HepG2 (cell line): Measurements from ENCODE around the gene CA11. TPM values are rescaled to one million over a fixed set of nuclear protein-coding genes. Genes with fewer than 3 reads are reported as not detected.
A peak's percentile ranks its signal among the peaks of the same experiment; 100 is the strongest.

Source experiments
- ATAC-seq: fragments of 200-7000 bp; cut with Tn5 transposase; 3 replicates; pipeline ENCODE4 v1.9.1; 2020; ENCODE audit warnings: mild to moderate bottlenecking, moderate library complexity
- BruUV-seq: library from RNA; stranded (reverse); fragments of 400-500 nt; replicated peaks from 2 replicates; lab custom pipeline; 2021; lab: Mats Ljungman, UMichigan
- CTCF ChIA-PET: fragments of 300-600 bp; formaldehyde crosslinking; extraction: SDS; loops from one replicate; lab custom pipeline; 2021; ENCODE audit warnings: low total read pairs, inconsistent platforms, low intra/inter-chr PET ratio; lab: Yijun Ruan, JAX
- POLR2A ChIA-PET: fragments of 350-600 bp; sonication (Branson Sonifier 250); formaldehyde crosslinking; loops from one replicate; lab custom pipeline; 2020; ENCODE audit warnings: antibody characterized with exemption, inconsistent platforms; lab: Yijun Ruan, JAX
- DNase-seq: peaks from one replicate; pipeline ENCODE4 v3.0.0-alpha.2; 2015; ENCODE audit warnings: low spot score
- FAIRE-seq: peaks from 3 replicates; lab custom pipeline; 2011; peaks lifted over from hg19 to GRCh38; lab: Jason Lieb, UNC
- H2AFZ ChIP-seq: one replicate; pipeline ENCODE4 v1.6.1; 2011; ENCODE audit warnings: low read length, inconsistent platforms
- H3K27ac ChIP-seq: fragments of 300-600 bp; 3 replicates; pipeline ENCODE4 v1.8.0; 2011; ENCODE audit warnings: mixed run types, mild to moderate bottlenecking, mixed read lengths, low read length, inconsistent platforms; ENCODE audit not compliant: insufficient read depth; ENCODE audit errors: extremely low read length
- H3K27me3 ChIP-seq, 2 experiments: fragments of 200-600 bp in 1 of 2; 2 replicates in 1 of 2; 3 replicates in 1 of 2; pipeline versions ENCODE4 v1.6.0 to v1.8.0; 2011; ENCODE audit warnings: low read length in 2 of 2, mild to moderate bottlenecking in 2 of 2, moderate library complexity in 2 of 2, inconsistent platforms in 1 of 2; ENCODE audit not compliant: insufficient read depth in 2 of 2, control insufficient read depth in 1 of 2
- H3K36me3 ChIP-seq, 2 experiments: fragments of 200-600 bp in 1 of 2; replicated peaks in 1 of 2; 2 replicates in 1 of 2; 3 replicates in 1 of 2; pipeline versions ENCODE4 v1.5.1 to v1.8.0; 2011; ENCODE audit warnings: low read length in 2 of 2, inconsistent platforms in 1 of 2; ENCODE audit not compliant: insufficient read depth in 2 of 2, control insufficient read depth in 1 of 2
- H3K4me1 ChIP-seq: 2 replicates; pipeline ENCODE4 v1.5.1; 2012; ENCODE audit warnings: low read length, inconsistent platforms; ENCODE audit not compliant: insufficient read depth
- H3K4me2 ChIP-seq: 2 replicates; pipeline ENCODE4 v1.6.0; 2011; ENCODE audit warnings: low read depth, low read length, inconsistent platforms
- H3K4me3 ChIP-seq, 3 experiments: fragments of 200-600 bp in 1 of 3; sonication (generic), shearing (Covaris generic) in 1 of 3; replicated peaks in 1 of 3; 2 replicates each; pipeline ENCODE4 v1.5.1; 2011 to 2016; ENCODE audit warnings: low read length in 3 of 3, inconsistent platforms in 2 of 3, low read depth in 2 of 3, mild to moderate bottlenecking in 2 of 3, control low read depth in 1 of 3, mixed read lengths in 1 of 3; ENCODE audit not compliant: insufficient read depth in 1 of 3
- H3K79me2 ChIP-seq: one replicate; pipeline ENCODE4 v1.6.1; 2011; ENCODE audit warnings: low read length, inconsistent platforms; ENCODE audit not compliant: insufficient read depth
- H3K9ac ChIP-seq: 2 replicates; pipeline ENCODE4 v1.6.0; 2011; ENCODE audit warnings: mild to moderate bottlenecking, low read depth, low read length, inconsistent platforms; ENCODE audit not compliant: insufficient read depth
- H3K9me3 ChIP-seq: 2 replicates; pipeline ENCODE4 v1.5.1; 2012; ENCODE audit warnings: mild to moderate bottlenecking, low read length
- H4K20me1 ChIP-seq: 2 replicates; pipeline ENCODE4 v1.6.0; 2011; ENCODE audit warnings: inconsistent platforms, mild to moderate bottlenecking, low read length, moderate library complexity; ENCODE audit not compliant: insufficient read depth
- ATF1 ChIP-seq: IDR thresholded peaks from 2 replicates; pipeline ENCODE4 v1.6.1; 2016; ENCODE audit warnings: mild to moderate bottlenecking, control low read depth
- CREBL2 ChIP-seq: sonication (generic); formaldehyde crosslinking; IDR thresholded peaks from 2 replicates; pipeline ENCODE4 v1.8.1; 2023; ENCODE audit warnings: missing genetic modification reagents, mild to moderate bottlenecking, borderline replicate concordance
- GATA4 ChIP-seq: sonication (generic); IDR thresholded peaks from 2 replicates; pipeline ENCODE4 v1.6.1; 2016; ENCODE audit warnings: antibody characterized with exemption, low read depth, borderline replicate concordance
- IRF1 ChIP-seq: sonication (generic); formaldehyde crosslinking; IDR thresholded peaks from 2 replicates; pipeline ENCODE4 v1.4.0; 2020; ENCODE audit warnings: low read depth, mild to moderate bottlenecking, missing genetic modification reagents
- REXO4 ChIP-seq: sonication (generic); formaldehyde crosslinking; IDR thresholded peaks from 2 replicates; pipeline ENCODE4 v1.8.0; 2022; ENCODE audit warnings: missing genetic modification reagents, mild to moderate bottlenecking, borderline replicate concordance
- SKI ChIP-seq: fragments of 450-650 bp; IDR thresholded peaks from one replicate; pipeline ENCODE4 v1.6.1; 2018; ENCODE audit warnings: mild to moderate bottlenecking; ENCODE audit not compliant: partially characterized antibody
- ZNF782 ChIP-seq: sonication (generic); formaldehyde crosslinking; IDR thresholded peaks from 2 replicates; pipeline ENCODE4 v1.4.0; 2020; ENCODE audit warnings: missing genetic modification reagents, mild to moderate bottlenecking, borderline replicate concordance
- WGBS: methylation state at CpG from one replicate; pipeline ENCODE4 v1.1.6; 2017; ENCODE audit warnings: low lambda C conversion rate; 5-methylcytosine and 5-hydroxymethylcytosine counted together
- in situ Hi-C: cut with HindIII; loops from 2 replicates; pipeline ENCODE4 v1.10.0; 2017; ENCODE audit warnings: low pct_unique_long_range_greater_than_20kb; ENCODE audit not compliant: extremely low pct_ligation_motif_present
- intact Hi-C: fragments of 100-400 bp; cut with micrococcal nuclease; formaldehyde crosslinking; loops from one replicate; pipeline ENCODE4 v1.10.0; 2022; ENCODE audit not compliant: unreplicated experiment
- polyA plus RNA-seq, 8 experiments: library from polyadenylated mRNA; depleted of rRNA in 3 of 8; stranded (reverse) in 7 of 8; unstranded in 1 of 8; fragments of >200 nt; fragmentation: Illumina TruSeq in 4 of 8; extraction: Trizol in 4 of 8; gene quantifications; 2 replicates each; pipeline versions ENCODE4 v1.2.1 to v1.2.3, GENCODE V29; 2011 to 2016; ENCODE audit warnings: low read depth in 4 of 8, missing spikeins in 1 of 8, mixed read lengths in 1 of 8; ENCODE audit not compliant: insufficient read depth in 1 of 8
- total RNA-seq, 5 experiments: library from RNA; depleted of rRNA; stranded (reverse); fragments of >200 nt; fragmentation: Illumina TruSeq; extraction: Trizol; gene quantifications; 2 replicates each; pipeline ENCODE4 v1.2.3, GENCODE V29; 2016; ENCODE audit warnings: low read depth in 1 of 5

CA11 gene
- total and polyA plus RNA-seq, 2 of the 13 experiments (the other 11 are each of a cell fraction or from before 2014, with no cell fraction given), result 0.41 to 0.58 TPM

GRCh38 chr19:48607359-48607755 is 38.6 kb downstream of the CA11 start:
- ATAC-seq, result peak; percentile 8; the same call in 1 of the 3 replicates

More at GRCh38 chr19:48607359-48607755, 38.6 kb downstream of the CA11 start:
- CTCF ChIA-PET, result interaction anchor here (2.1 kb wide), 1 partner anchor 18 kb away, joined by 10 read pairs; no protein-coding TSS in a partner anchor
- 0 out of 6 replicates have a peak overlapping the region, but pooled peaks of 1 of the 3 experiments have one; percentile 8 for H3K4me3 ChIP-seq
- H3K9me3 ChIP-seq, result no peaks in the 10 kb centered on the region
- H3K9ac ChIP-seq, result no peak overlapping the region
- no peaks in the 10 kb centered on the region for H4K20me1 ChIP-seq
- H3K79me2 ChIP-seq, result no peaks in the 10 kb centered on the region
- no peak overlapping the region for H3K4me2 ChIP-seq
- H3K27ac ChIP-seq, result no peak overlapping the region
- DNase-seq (no peak), FAIRE-seq (no peak)
- POLR2A ChIA-PET, result interaction anchor here (1.2 kb wide), 1 partner anchor 12 kb away, joined by 5 read pairs; the partner anchor contains the start of genes RPL18 and SPHK2
- peaks cover 21% of the 10 kb centered on the region for H3K4me1 ChIP-seq
- no peaks in the 10 kb centered on the region; a peak in 1 of 5 replicates for H3K27me3 ChIP-seq
- no peaks in the 10 kb centered on the region for H3K36me3 ChIP-seq
- no TSS peak for BruUV-seq
- in situ Hi-C loops, result no loop called here
- intact Hi-C loops, result no loop called here
- H2AFZ ChIP-seq, result no peak overlapping the region
- WGBS, result 70% methylated on average over 1 of the region's 7 CpGs
- TF ChIP-seq ATF1 (CRISPR knock-in tag) (no peak), GATA4 (no peak), SKI (no peak), REXO4 (no peak), CREBL2 (CRISPR knock-in tag) (no peak), IRF1 (CRISPR knock-in tag) (no peak), ZNF782 (CRISPR knock-in tag) (no peak)
